B cell (primary cell): ENCODE results near the gene CDC73.

Experiments
- EZH2 ChIP-seq: IDR thresholded peaks from 2 replicates; pipeline ENCODE4 v1.6.1; 2012; ENCODE audit warnings: borderline replicate concordance, low read depth, mild to moderate bottlenecking, moderate library complexity, low read length; ENCODE audit not compliant: insufficient read depth, poor library complexity, severe bottlenecking
- TF ChIP-seq, protein P1 (sequence below): fragments of 200-600 bp; IDR thresholded peaks from one replicate; pipeline ENCODE4 v1.8.0; 2022; ENCODE audit warnings: antibody characterized with exemption, mild to moderate bottlenecking

GRCh38 chr1:193113992-193114332 lies 7.9 kb upstream of the CDC73 start:
- TF ChIP-seq, protein P1, sequence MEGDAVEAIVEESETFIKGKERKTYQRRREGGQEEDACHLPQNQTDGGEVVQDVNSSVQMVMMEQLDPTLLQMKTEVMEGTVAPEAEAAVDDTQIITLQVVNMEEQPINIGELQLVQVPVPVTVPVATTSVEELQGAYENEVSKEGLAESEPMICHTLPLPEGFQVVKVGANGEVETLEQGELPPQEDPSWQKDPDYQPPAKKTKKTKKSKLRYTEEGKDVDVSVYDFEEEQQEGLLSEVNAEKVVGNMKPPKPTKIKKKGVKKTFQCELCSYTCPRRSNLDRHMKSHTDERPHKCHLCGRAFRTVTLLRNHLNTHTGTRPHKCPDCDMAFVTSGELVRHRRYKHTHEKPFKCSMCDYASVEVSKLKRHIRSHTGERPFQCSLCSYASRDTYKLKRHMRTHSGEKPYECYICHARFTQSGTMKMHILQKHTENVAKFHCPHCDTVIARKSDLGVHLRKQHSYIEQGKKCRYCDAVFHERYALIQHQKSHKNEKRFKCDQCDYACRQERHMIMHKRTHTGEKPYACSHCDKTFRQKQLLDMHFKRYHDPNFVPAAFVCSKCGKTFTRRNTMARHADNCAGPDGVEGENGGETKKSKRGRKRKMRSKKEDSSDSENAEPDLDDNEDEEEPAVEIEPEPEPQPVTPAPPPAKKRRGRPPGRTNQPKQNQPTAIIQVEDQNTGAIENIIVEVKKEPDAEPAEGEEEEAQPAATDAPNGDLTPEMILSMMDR, result no peak
- TF ChIP-seq EZH2, result no peak
